Measurements from ENCODE around the gene ZACN. TPM values are rescaled to one million over a fixed set of nuclear protein-coding genes. Genes with fewer than 3 reads are reported as not detected.

Gene ZACN
- total RNA-seq, 2 donors from 2014 or later: not detected

DNA sequence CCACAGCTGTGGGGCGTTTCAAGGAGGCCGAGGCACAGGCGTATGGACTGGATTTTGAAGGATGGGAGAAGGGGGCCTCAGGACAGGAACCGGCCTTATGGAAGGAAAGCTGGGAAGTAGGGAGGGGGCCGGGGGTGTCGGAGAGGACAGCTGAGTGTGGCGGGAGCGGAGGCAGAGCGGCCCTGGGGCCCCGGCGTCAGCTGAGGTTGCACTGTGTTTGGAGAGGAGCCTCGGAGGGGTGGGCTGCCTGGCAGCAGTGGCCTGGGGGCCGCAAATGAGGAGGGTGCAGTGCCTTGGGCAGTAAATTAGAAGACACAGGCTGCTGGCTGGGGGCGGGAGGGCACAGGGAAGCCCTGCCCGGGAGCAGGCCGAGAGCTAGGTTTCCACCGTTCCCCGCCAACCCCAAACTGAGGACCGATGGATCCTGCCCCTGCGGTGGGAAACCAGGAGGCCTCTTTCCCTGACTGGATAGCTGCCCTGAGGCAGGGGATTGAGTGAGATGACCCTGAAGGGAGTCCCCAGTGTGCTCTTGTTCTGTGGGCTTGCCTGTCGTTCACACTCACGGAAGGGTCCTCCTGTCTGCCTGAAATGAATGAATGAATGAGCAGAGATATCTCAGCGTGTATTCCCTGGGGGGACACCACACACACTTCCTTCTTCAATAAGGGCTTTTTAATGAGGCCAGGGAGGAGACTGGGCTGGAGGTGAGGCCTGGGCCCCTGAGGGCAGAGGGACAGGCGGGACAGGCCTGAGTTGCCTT, 43.6 kb downstream of the ZACN start:
- Histone ChIP-seq H3K27me3 (replicated peaks; ENCODE audit: insufficient read depth) (no peaks in the 10 kb centered on the region), H3K36me3 (no peaks in the 10 kb centered on the region), H3K4me3 (no peak overlapping the region), H3K4me1 (replicated peaks) (peaks cover 6% of the 10 kb centered on the region), H3K27ac (no peak overlapping the region), H3K9me3 (no peaks in the 10 kb centered on the region)
- 91% methylated on average over 24 of the region's 24 CpGs for WGBS
- intact Hi-C loops (cut with DNase I): loop anchor here (5.0 kb wide), 2 partner anchors 60 to 175 kb away; no protein-coding TSS in a partner anchor
- DNase-seq (ENCODE audit: low spot score): no peak
- no peak for TF ChIP-seq POLR2AphosphoS5 (IDR thresholded peaks at IDR 0.05)
- TF ChIP-seq POLR2A (IDR thresholded peaks at IDR 0.05): no peak
- TF ChIP-seq, protein P1, sequence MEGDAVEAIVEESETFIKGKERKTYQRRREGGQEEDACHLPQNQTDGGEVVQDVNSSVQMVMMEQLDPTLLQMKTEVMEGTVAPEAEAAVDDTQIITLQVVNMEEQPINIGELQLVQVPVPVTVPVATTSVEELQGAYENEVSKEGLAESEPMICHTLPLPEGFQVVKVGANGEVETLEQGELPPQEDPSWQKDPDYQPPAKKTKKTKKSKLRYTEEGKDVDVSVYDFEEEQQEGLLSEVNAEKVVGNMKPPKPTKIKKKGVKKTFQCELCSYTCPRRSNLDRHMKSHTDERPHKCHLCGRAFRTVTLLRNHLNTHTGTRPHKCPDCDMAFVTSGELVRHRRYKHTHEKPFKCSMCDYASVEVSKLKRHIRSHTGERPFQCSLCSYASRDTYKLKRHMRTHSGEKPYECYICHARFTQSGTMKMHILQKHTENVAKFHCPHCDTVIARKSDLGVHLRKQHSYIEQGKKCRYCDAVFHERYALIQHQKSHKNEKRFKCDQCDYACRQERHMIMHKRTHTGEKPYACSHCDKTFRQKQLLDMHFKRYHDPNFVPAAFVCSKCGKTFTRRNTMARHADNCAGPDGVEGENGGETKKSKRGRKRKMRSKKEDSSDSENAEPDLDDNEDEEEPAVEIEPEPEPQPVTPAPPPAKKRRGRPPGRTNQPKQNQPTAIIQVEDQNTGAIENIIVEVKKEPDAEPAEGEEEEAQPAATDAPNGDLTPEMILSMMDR (IDR thresholded peaks at IDR 0.05): no peak

DNA sequence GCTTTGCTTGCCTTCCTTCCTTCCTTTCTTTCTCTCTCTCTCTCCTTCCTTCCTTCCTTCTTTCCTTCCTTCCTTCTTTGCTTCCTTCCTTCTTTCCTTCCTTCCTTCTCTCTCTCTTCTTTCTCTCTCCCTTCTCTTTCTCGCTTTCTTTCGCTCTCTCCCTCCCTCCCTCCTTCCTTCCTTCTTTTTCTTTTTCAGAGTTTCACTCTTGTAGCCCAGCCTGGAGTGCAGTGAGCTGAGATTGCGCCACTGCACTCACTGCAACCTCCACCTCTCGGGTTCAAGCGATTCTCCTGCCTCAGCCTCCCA, 44.2 kb downstream of the ZACN start:
- no peaks in the 10 kb centered on the region for H3K9me3 ChIP-seq
- H3K4me1 ChIP-seq (replicated peaks): peaks cover 6% of the 10 kb centered on the region
- H3K27me3 ChIP-seq (replicated peaks; ENCODE audit: insufficient read depth): no peaks in the 10 kb centered on the region
- WGBS: 77% methylated on average over 5 of the region's 5 CpGs
- no peak overlapping the region for H3K27ac ChIP-seq
- intact Hi-C loops (cut with DNase I): loop anchor here (5.0 kb wide), 2 partner anchors 59 to 174 kb away; no protein-coding TSS in a partner anchor
- no peaks in the 10 kb centered on the region for H3K36me3 ChIP-seq
- TF ChIP-seq POLR2A (IDR thresholded peaks at IDR 0.05) (no peak), POLR2AphosphoS5 (IDR thresholded peaks at IDR 0.05) (no peak)
- TF ChIP-seq, protein P1 (IDR thresholded peaks at IDR 0.05): no peak
- no peak for DNase-seq (ENCODE audit: low spot score)
- no peak overlapping the region for H3K4me3 ChIP-seq

DNA sequence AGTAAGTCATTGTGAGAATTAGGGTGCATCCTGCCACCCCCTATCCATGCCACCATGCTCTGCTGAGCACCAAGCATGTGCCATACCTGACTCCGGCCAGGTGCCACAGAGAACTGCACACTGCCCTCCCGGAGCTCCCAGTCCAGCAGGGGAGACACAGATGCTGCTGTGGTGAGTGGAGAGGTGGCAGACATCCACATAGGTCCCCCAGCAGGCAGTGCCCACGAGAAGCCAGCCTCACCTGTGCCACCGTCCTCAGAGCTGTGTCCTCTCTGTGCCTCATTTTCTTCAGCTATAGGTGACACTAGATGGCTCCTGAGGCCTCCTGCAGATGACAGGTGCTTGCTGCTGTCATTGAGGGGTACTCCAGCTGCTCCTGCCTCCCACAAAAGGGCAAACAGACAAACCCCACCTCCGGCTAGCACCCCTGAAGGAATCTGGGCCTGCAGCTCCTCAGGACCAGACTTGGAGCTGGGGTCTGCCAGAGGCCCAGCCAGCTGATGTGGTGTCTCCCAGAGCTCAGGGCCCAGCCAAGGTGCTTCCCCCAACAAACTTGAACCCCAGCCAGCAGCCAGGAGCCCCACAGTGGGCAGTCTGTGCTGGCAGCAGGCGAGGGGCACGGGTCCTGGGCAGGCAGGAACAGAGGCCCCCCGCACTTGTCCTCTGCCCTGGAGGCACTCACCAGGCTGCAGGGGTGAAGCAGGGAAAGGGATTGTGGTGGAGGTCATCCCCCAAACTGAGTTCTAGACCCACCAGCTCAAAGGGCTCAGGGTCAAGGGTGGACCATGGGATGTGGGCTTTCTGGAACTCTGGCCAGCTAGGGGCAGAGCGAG, 45.0 kb downstream of the ZACN start:
- Histone ChIP-seq H3K9me3 (no peaks in the 10 kb centered on the region), H3K27ac (no peak overlapping the region), H3K27me3 (replicated peaks; ENCODE audit: insufficient read depth) (no peaks in the 10 kb centered on the region), H3K4me3 (no peak overlapping the region), H3K36me3 (no peaks in the 10 kb centered on the region), H3K4me1 (replicated peaks) (peaks cover 6% of the 10 kb centered on the region)
- DNase-seq (ENCODE audit: low spot score): no peak
- intact Hi-C loops (cut with DNase I): loop anchor here (5.0 kb wide), 2 partner anchors 58 to 173 kb away; no protein-coding TSS in a partner anchor
- 68% methylated on average over 8 of the region's 9 CpGs for WGBS
- no peak for TF ChIP-seq POLR2A (IDR thresholded peaks at IDR 0.05)
- TF ChIP-seq POLR2AphosphoS5 (IDR thresholded peaks at IDR 0.05): no peak

DNA sequence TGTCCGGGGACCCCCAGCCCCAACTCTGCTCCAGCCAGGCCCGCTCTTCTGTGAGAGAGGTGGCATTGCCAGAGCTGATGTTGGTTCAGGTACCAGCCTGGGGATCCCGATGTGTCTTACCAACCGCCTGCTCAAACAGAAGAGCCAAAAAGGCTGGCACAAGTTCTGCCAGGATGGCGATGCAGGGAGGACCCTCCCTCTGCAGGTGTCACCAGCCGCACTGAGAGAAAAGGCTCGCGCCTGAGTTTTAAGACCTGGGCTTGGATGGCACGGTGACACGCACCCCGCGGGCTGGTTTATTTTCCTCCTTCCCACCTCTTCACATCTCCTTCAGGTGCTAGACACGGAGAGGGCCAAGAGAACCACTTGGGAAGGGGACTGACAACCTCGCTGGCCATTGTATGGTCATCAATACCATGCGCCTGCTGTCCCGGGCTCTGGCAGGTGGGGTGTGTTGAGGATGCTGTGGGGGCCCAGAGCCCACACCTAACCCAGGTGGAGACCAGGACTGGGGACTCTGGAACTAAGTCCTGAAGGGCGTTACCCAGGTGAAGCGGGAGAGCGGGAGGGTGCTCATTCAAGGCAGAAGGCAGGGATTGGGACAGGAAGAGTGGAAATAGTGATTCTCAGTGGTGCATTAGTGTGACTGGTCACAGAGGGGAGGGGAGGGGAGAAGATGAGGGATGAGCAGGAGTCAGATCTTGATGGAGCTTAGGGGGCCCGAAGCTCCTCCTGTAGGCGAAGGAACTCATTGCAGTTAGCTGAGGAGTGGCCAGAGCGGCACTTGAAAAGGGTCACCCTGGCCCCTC, 45.8 kb downstream of the ZACN start:
- no peaks in the 10 kb centered on the region for H3K36me3 ChIP-seq
- 76% methylated on average over 22 of the region's 22 CpGs for WGBS
- intact Hi-C loops (cut with DNase I): loop anchor here (5.0 kb wide), 2 partner anchors 58 to 173 kb away; no protein-coding TSS in a partner anchor
- DNase-seq (ENCODE audit: low spot score): no peak
- no peak overlapping the region for H3K27ac ChIP-seq
- TF ChIP-seq POLR2AphosphoS5 (IDR thresholded peaks at IDR 0.05) (no peak), POLR2A (IDR thresholded peaks at IDR 0.05) (no peak)
- TF ChIP-seq, protein P1 (IDR thresholded peaks at IDR 0.05): no peak
- no peak overlapping the region for H3K4me3 ChIP-seq
- peaks cover 6% of the 10 kb centered on the region for H3K4me1 ChIP-seq (replicated peaks)
- no peaks in the 10 kb centered on the region for H3K27me3 ChIP-seq (replicated peaks; ENCODE audit: insufficient read depth)
- H3K9me3 ChIP-seq: no peaks in the 10 kb centered on the region

DNA sequence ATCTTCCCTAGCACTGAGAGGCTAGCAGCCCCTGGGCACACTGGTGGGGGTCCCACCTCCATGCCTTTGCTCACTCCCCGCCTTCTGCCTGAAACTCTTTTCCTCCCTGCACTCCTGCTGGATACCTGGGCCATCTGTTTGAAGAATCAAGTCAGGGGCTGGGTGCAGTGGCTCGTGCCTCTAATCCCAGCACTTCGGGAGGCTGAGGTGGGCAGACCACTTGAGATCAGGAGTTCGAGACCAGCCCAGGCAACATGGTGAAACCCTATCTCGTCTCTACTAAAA, 46.4 kb downstream of the ZACN start:
- Histone ChIP-seq H3K36me3 (no peaks in the 10 kb centered on the region), H3K4me1 (replicated peaks) (peaks cover 6% of the 10 kb centered on the region), H3K4me3 (no peak overlapping the region), H3K27ac (no peak overlapping the region), H3K9me3 (no peaks in the 10 kb centered on the region), H3K27me3 (replicated peaks; ENCODE audit: insufficient read depth) (no peaks in the 10 kb centered on the region)
- intact Hi-C loops (cut with DNase I): no loop called here
- TF ChIP-seq, protein P1 (IDR thresholded peaks at IDR 0.05): no peak
- TF ChIP-seq POLR2AphosphoS5 (IDR thresholded peaks at IDR 0.05) (no peak), POLR2A (IDR thresholded peaks at IDR 0.05) (no peak)
- WGBS: 93% methylated on average over 5 of the region's 5 CpGs
- no peak for DNase-seq (ENCODE audit: low spot score)

Measured in prostate gland (tissue), 2 donors.